WTC11 (cell line): ENCODE data around the gene ATP10D. TPM values are rescaled to one million over a fixed set of nuclear protein-coding genes. Genes with fewer than 3 reads are reported as not detected.

Source experiments
- ATAC-seq: fragments of 200-7000 bp; cut with Tn5 transposase; 2 replicates; pipeline ENCODE4 v1.10.0; 2021; ENCODE audit warnings: mild to moderate bottlenecking, moderate library complexity
- CTCF ChIA-PET: fragments of 300-600 bp; sonication (Branson Sonifier 250); formaldehyde crosslinking; loops from one replicate; lab custom pipeline; 2021; ENCODE audit warnings: antibody characterized with exemption; lab: Charles Lee
- POLR2A ChIA-PET: fragments of 350-600 bp; sonication (Branson Sonifier 250); formaldehyde crosslinking; loops from one replicate; lab custom pipeline; 2021; ENCODE audit warnings: antibody characterized with exemption; lab: Charles Lee
- DNase-seq: peaks from one replicate; pipeline ENCODE4 v3.0.0; 2021; ENCODE audit warnings: low spot score
- H3K27ac Mint-ChIP-seq: 2 replicates; pipeline ENCODE4 v1.8.0; 2021; ENCODE audit warnings: mixed read lengths
- H3K27me3 Mint-ChIP-seq: 2 replicates; pipeline ENCODE4 v1.8.0; 2021; ENCODE audit warnings: low read depth, mild to moderate bottlenecking, moderate library complexity, mixed read lengths
- H3K36me3 Mint-ChIP-seq: 2 replicates; pipeline ENCODE4 v1.8.0; 2021; ENCODE audit warnings: mixed read lengths
- H3K4me1 Mint-ChIP-seq: 2 replicates; pipeline ENCODE4 v1.8.0; 2022; ENCODE audit warnings: mixed read lengths
- H3K4me3 Mint-ChIP-seq: 2 replicates; pipeline ENCODE4 v1.8.0; 2021; ENCODE audit warnings: mild to moderate bottlenecking, moderate library complexity, mixed read lengths
- H3K9me3 Mint-ChIP-seq: 2 replicates; pipeline ENCODE4 v1.8.0; 2021; ENCODE audit warnings: mixed read lengths
- AFF4 ChIP-seq: sonication (generic); formaldehyde crosslinking; IDR thresholded peaks from 2 replicates; pipeline ENCODE4 v1.8.1; 2023; ENCODE audit warnings: mild to moderate bottlenecking, missing genetic modification reagents, borderline replicate concordance
- AR ChIP-seq: fragments of 250-450 bp; sonication (Bioruptor Pico); IDR thresholded peaks from 2 replicates; pipeline ENCODE4 v1.9.0; 2021; ENCODE audit warnings: mild to moderate bottlenecking
- ATF2 ChIP-seq: sonication (generic); formaldehyde crosslinking; IDR thresholded peaks from 2 replicates; pipeline ENCODE4 v1.8.1; 2022; ENCODE audit warnings: low read depth, missing genetic modification reagents, borderline replicate concordance
- CDX4 ChIP-seq: fragments of 250-450 bp; sonication (Bioruptor Pico); IDR thresholded peaks from 2 replicates; pipeline ENCODE4 v1.9.0; 2021; ENCODE audit warnings: moderate library complexity, mild to moderate bottlenecking, inconsistent platforms, borderline replicate concordance
- ELF4 ChIP-seq: sonication (generic); formaldehyde crosslinking; IDR thresholded peaks from 2 replicates; pipeline ENCODE4 v1.8.1; 2022; ENCODE audit warnings: low read depth, mild to moderate bottlenecking, moderate library complexity, missing genetic modification reagents
- ETV6 ChIP-seq: sonication (generic); formaldehyde crosslinking; IDR thresholded peaks from 2 replicates; pipeline ENCODE4 v1.8.1; 2022; ENCODE audit warnings: mild to moderate bottlenecking, missing genetic modification reagents
- GTF2I ChIP-seq: fragments of 250-450 bp; sonication (Bioruptor Pico); conservative IDR thresholded peaks from 2 replicates; pipeline ENCODE4 v1.4.0; 2021; ENCODE audit warnings: mild to moderate bottlenecking
- JAZF1 ChIP-seq: fragments of 250-450 bp; sonication (Bioruptor Pico); IDR thresholded peaks from 2 replicates; pipeline ENCODE4 v1.9.0; 2021; ENCODE audit warnings: moderate library complexity, mild to moderate bottlenecking, inconsistent platforms
- NFATC4 ChIP-seq: fragments of 250-450 bp; sonication (Bioruptor Pico); IDR thresholded peaks from 2 replicates; pipeline ENCODE4 v1.9.0; 2021; ENCODE audit warnings: mild to moderate bottlenecking
- ZNF232 ChIP-seq: sonication (generic); formaldehyde crosslinking; IDR thresholded peaks from 2 replicates; pipeline ENCODE4 v1.8.0; 2022; ENCODE audit warnings: mild to moderate bottlenecking, missing genetic modification reagents
- ZNF281 ChIP-seq: sonication (generic); formaldehyde crosslinking; IDR thresholded peaks from 2 replicates; pipeline ENCODE4 v1.8.0; 2023; ENCODE audit warnings: mild to moderate bottlenecking, missing genetic modification reagents
- ZNF512 ChIP-seq: sonication (generic); formaldehyde crosslinking; IDR thresholded peaks from 2 replicates; pipeline ENCODE4 v1.8.1; 2022; ENCODE audit warnings: missing genetic modification reagents, borderline replicate concordance
- total RNA-seq: library from RNA; stranded (reverse); gene quantifications from 3 replicates; pipeline ENCODE4 v1.2.3, GENCODE V29; 2021

ATP10D gene
- total RNA-seq, 1 experiment from 2014 or later: 3.1 TPM

GRCh38 chr4:47590325-47590724 lies 105.2 kb downstream of the ATP10D start:
- Mint-ChIP-seq H3K36me3 (peaks cover 4% of the 10 kb centered on the region; the same call in 1 of the 2 replicates), H3K4me3 (no peak overlapping the region), H3K4me1 (no peaks in the 10 kb centered on the region), H3K27ac (no peak overlapping the region), H3K9me3 (peaks cover 29% of the 10 kb centered on the region), H3K27me3 (no peaks in the 10 kb centered on the region)
- CTCF ChIA-PET: no interaction called here
- DNase-seq (no peak), ATAC-seq (no peak)
- TF ChIP-seq JAZF1 (CRISPR knock-in tag): no peak
- no peak for TF ChIP-seq ZNF232 (CRISPR knock-in tag)
- TF ChIP-seq ZNF512 (CRISPR knock-in tag): no peak
- no peak for TF ChIP-seq AFF4 (CRISPR knock-in tag)
- POLR2A ChIA-PET: interaction anchor here (0.6 kb wide), 1 partner anchor 228 kb away, joined by 5 read pairs; no protein-coding TSS in a partner anchor

GRCh38 chr4:47597696-47598095 lies 112.6 kb downstream of the ATP10D start:
- Mint-ChIP-seq H3K4me1 (no peaks in the 10 kb centered on the region), H3K36me3 (no peaks in the 10 kb centered on the region), H3K9me3 (no peaks in the 10 kb centered on the region), H3K4me3 (no peak overlapping the region), H3K27me3 (no peaks in the 10 kb centered on the region), H3K27ac (no peak overlapping the region)
- ChIA-PET POLR2A (no interaction called here), CTCF (no interaction called here)
- DNase-seq (no peak), ATAC-seq (no peak)
- TF ChIP-seq AR (CRISPR knock-in tag): no peak
- TF ChIP-seq ELF4 (CRISPR knock-in tag): no peak
- no peak for TF ChIP-seq NFATC4
- no peak for TF ChIP-seq GTF2I (CRISPR knock-in tag)
- TF ChIP-seq ATF2 (CRISPR knock-in tag): no peak
- TF ChIP-seq ETV6: no peak
- TF ChIP-seq CDX4 (CRISPR knock-in tag): no peak
- TF ChIP-seq ZNF281: no peak
- TF ChIP-seq, all 79 proteins: peak for 0
